ENCODE results near the gene NUP62. TPM values are rescaled to one million over a fixed set of nuclear protein-coding genes. Genes with fewer than 3 reads are reported as not detected.
"Not testable (repeated sequence)": the region's sequence is repeated elsewhere in the genome, so short reads cannot be mapped to it uniquely, and the experiment has no call there.

NUP62 gene
- total RNA-seq, 1 experiment from 2014 or later: 37.9 TPM

- Histone ChIP-seq H3K4me1 (ENCODE audit: low read length) (no peaks in the 10 kb centered on the region), H3K79me2 (ENCODE audit: low read length) (no peaks in the 10 kb centered on the region), H3K9ac (ENCODE audit: low read length) (no peak overlapping the region), H3K27me3 (ENCODE audit: low read length) (no peaks in the 10 kb centered on the region), H4K20me1 (ENCODE audit: insufficient read depth, low read depth, low read length) (no peaks in the 10 kb centered on the region; the same call in 1 of the 2 replicates), H3K9me3 (ENCODE audit: low read length) (no peaks in the 10 kb centered on the region), H3K9me2 (replicated peaks; ENCODE audit: insufficient read depth, low read length) (no peaks in the 10 kb centered on the region), H2AFZ (ENCODE audit: low read length) (no peak overlapping the region), H3K4me3 (ENCODE audit: low read length) (no peak overlapping the region), H3K4me2 (ENCODE audit: low read depth, low read length, poor library complexity, severe bottlenecking) (no peak overlapping the region), H3K36me3 (ENCODE audit: insufficient read depth, low read length) (no peaks in the 10 kb centered on the region), H3K27ac (ENCODE audit: low read length) (no peak overlapping the region)
- no peak for DNase-seq
Observed at GRCh38 chr19:49971991-49972411, 42.7 kb upstream of the NUP62 start.

- not testable (repeated sequence) for H3K9me2 ChIP-seq (replicated peaks; ENCODE audit: insufficient read depth, low read length); H2AFZ ChIP-seq (ENCODE audit: low read length); H3K4me1 ChIP-seq (ENCODE audit: low read length); DNase-seq; H3K4me2 ChIP-seq (ENCODE audit: low read depth, low read length, poor library complexity, severe bottlenecking); H3K79me2 ChIP-seq (ENCODE audit: low read length); H3K9ac ChIP-seq (ENCODE audit: low read length); H3K4me3 ChIP-seq (ENCODE audit: low read length); H3K27ac ChIP-seq (ENCODE audit: low read length); H3K36me3 ChIP-seq (ENCODE audit: insufficient read depth, low read length); H3K27me3 ChIP-seq (ENCODE audit: low read length); H4K20me1 ChIP-seq (ENCODE audit: insufficient read depth, low read depth, low read length); H3K9me3 ChIP-seq (ENCODE audit: low read length)
Observed at GRCh38 chr19:49969355-49969754, 40.1 kb upstream of the NUP62 start.

DNA sequence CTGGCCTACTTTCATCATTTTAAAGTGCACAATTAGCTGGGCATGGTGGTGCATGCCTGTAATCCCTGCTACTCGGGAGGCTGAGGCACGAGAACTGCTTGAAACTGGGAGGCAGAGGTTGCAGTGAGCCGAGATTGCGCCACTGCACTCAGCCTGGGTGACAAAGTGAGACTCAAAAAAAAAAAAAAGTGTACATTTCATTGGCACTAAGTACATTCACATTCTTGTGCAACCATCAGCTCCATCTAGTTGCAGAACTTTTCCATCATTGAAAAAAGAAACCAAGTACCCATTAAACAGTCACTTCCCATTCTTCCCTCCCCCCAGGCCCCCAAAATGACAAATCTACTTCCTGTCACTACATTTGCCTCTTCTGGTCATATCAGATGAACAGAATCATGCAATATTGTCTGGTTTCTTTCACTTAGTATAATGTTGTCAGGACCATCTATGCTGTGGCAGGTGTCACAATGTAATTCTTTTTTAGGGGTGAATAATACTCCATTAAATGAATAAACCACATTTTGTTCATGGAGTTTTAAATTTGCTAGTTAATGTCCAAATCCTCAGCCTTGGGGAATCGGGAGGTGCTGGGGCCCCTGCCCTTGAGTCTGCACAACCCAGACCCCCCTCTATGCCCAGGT lies 39.1 kb upstream of the NUP62 start:
- H3K9me3 ChIP-seq (ENCODE audit: low read length): no peaks in the 10 kb centered on the region
- H3K27me3 ChIP-seq (ENCODE audit: low read length): no peaks in the 10 kb centered on the region
- no peaks in the 10 kb centered on the region for H3K36me3 ChIP-seq (ENCODE audit: insufficient read depth, low read length)
- H2AFZ ChIP-seq (ENCODE audit: low read length): no peak overlapping the region
- H3K4me2 ChIP-seq (ENCODE audit: low read depth, low read length, poor library complexity, severe bottlenecking): no peak overlapping the region
- H4K20me1 ChIP-seq (ENCODE audit: insufficient read depth, low read depth, low read length): no peaks in the 10 kb centered on the region
- no peak for DNase-seq
- H3K9ac ChIP-seq (ENCODE audit: low read length): no peak overlapping the region
- no peaks in the 10 kb centered on the region for H3K9me2 ChIP-seq (replicated peaks; ENCODE audit: insufficient read depth, low read length)
- H3K4me1 ChIP-seq (ENCODE audit: low read length): no peaks in the 10 kb centered on the region
- H3K79me2 ChIP-seq (ENCODE audit: low read length): no peaks in the 10 kb centered on the region
- H3K27ac ChIP-seq (ENCODE audit: low read length): no peak overlapping the region
- no peak overlapping the region for H3K4me3 ChIP-seq (ENCODE audit: low read length)

GRCh38 chr19:49960980-49961379 lies 31.7 kb upstream of the NUP62 start, which contains the start of gene SIGLEC11:
SIGLEC11 (minus strand) TSS chr19:49961172; CDS start chr19:49961081, 91 bp downstream.
- H3K4me2 ChIP-seq (ENCODE audit: low read depth, low read length, poor library complexity, severe bottlenecking); DNase-seq; H2AFZ ChIP-seq (ENCODE audit: low read length): not testable (repeated sequence)

DNA sequence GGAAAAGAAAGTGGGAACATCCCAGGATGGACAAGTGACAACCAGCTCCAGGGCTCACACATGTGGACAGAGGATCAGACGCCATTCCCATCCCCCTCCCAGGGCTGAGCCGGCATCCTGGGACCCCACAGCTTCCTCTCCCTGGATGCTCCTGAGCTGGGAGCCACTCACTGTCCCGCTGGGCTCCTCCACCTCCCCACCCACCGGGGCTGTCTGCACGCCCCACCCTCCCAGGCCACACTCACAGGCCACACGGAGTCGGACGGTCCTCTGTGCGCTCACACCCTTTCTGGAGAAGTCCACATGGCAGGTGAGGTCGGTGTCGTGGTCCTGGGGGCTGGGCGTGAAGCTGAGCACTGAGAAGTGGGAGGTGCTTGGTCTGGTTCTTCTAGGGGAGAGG lies 30.6 kb upstream of the NUP62 start:
- not testable (repeated sequence) for H3K4me1 ChIP-seq (ENCODE audit: low read length); H4K20me1 ChIP-seq (ENCODE audit: insufficient read depth, low read depth, low read length); H2AFZ ChIP-seq (ENCODE audit: low read length); H3K79me2 ChIP-seq (ENCODE audit: low read length); H3K9me2 ChIP-seq (replicated peaks; ENCODE audit: insufficient read depth, low read length); H3K27ac ChIP-seq (ENCODE audit: low read length); H3K27me3 ChIP-seq (ENCODE audit: low read length); DNase-seq; H3K36me3 ChIP-seq (ENCODE audit: insufficient read depth, low read length); H3K9me3 ChIP-seq (ENCODE audit: low read length); H3K4me3 ChIP-seq (ENCODE audit: low read length); H3K4me2 ChIP-seq (ENCODE audit: low read depth, low read length, poor library complexity, severe bottlenecking); H3K9ac ChIP-seq (ENCODE audit: low read length)

More at GRCh38 chr19:49960980-49961379, 31.7 kb upstream of the NUP62 start, which contains the start of gene SIGLEC11:
- H3K9me3 ChIP-seq (ENCODE audit: low read length); H3K4me1 ChIP-seq (ENCODE audit: low read length); H4K20me1 ChIP-seq (ENCODE audit: insufficient read depth, low read depth, low read length); H3K27me3 ChIP-seq (ENCODE audit: low read length); H3K79me2 ChIP-seq (ENCODE audit: low read length); H3K27ac ChIP-seq (ENCODE audit: low read length); H3K9me2 ChIP-seq (replicated peaks; ENCODE audit: insufficient read depth, low read length); H3K36me3 ChIP-seq (ENCODE audit: insufficient read depth, low read length); H3K4me3 ChIP-seq (ENCODE audit: low read length); H3K9ac ChIP-seq (ENCODE audit: low read length): not testable (repeated sequence)

GRCh38 chr19:49958596-49958995 lies 29.3 kb upstream of the NUP62 start:
- not testable (repeated sequence) for H3K79me2 ChIP-seq (ENCODE audit: low read length); H3K27ac ChIP-seq (ENCODE audit: low read length); H2AFZ ChIP-seq (ENCODE audit: low read length); H3K36me3 ChIP-seq (ENCODE audit: insufficient read depth, low read length); DNase-seq; H3K4me3 ChIP-seq (ENCODE audit: low read length); H3K9me2 ChIP-seq (replicated peaks; ENCODE audit: insufficient read depth, low read length); H3K9ac ChIP-seq (ENCODE audit: low read length); H3K27me3 ChIP-seq (ENCODE audit: low read length); H3K9me3 ChIP-seq (ENCODE audit: low read length); H4K20me1 ChIP-seq (ENCODE audit: insufficient read depth, low read depth, low read length); H3K4me2 ChIP-seq (ENCODE audit: low read depth, low read length, poor library complexity, severe bottlenecking)
- H3K4me1 ChIP-seq (ENCODE audit: low read length): peaks cover 13% of the 10 kb centered on the region

DNA sequence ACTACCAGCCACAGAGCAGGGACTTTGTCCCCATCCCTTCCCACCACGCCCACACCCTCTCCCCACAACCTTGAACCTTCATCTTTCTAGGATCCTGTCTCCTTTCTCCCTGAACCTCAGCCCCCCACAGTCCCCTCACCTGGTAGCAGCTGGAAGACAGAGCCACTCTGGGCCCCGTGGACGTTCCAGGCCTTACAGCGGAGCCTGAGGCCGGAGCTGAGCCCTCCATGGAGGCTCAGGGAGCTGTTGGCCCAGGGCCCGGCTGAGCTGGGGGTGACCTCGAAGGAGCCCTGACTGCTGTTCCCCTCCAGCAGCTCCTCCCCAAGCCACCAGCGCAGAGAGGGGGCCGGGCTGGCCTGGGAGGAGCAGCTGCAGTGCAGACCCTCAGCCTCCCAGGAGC lies 28.8 kb upstream of the NUP62 start:
- not testable (repeated sequence) for H3K9ac ChIP-seq (ENCODE audit: low read length); H3K9me3 ChIP-seq (ENCODE audit: low read length); H3K4me3 ChIP-seq (ENCODE audit: low read length); H3K4me2 ChIP-seq (ENCODE audit: low read depth, low read length, poor library complexity, severe bottlenecking); H3K79me2 ChIP-seq (ENCODE audit: low read length); H4K20me1 ChIP-seq (ENCODE audit: insufficient read depth, low read depth, low read length); H2AFZ ChIP-seq (ENCODE audit: low read length); H3K27me3 ChIP-seq (ENCODE audit: low read length); H3K27ac ChIP-seq (ENCODE audit: low read length); DNase-seq; H3K9me2 ChIP-seq (replicated peaks; ENCODE audit: insufficient read depth, low read length); H3K36me3 ChIP-seq (ENCODE audit: insufficient read depth, low read length)
- H3K4me1 ChIP-seq (ENCODE audit: low read length): peaks cover 17% of the 10 kb centered on the region

GRCh38 chr19:49957262-49957915 lies 28.1 kb upstream of the NUP62 start:
- Histone ChIP-seq H3K9me2 (replicated peaks; ENCODE audit: insufficient read depth, low read length) (no peaks in the 10 kb centered on the region), H3K36me3 (ENCODE audit: insufficient read depth, low read length) (no peaks in the 10 kb centered on the region), H3K4me2 (ENCODE audit: low read depth, low read length, poor library complexity, severe bottlenecking) (no peak overlapping the region), H3K27ac (ENCODE audit: low read length) (no peak overlapping the region), H2AFZ (ENCODE audit: low read length) (no peak overlapping the region), H4K20me1 (ENCODE audit: insufficient read depth, low read depth, low read length) (peaks cover 4% of the 10 kb centered on the region; the same call in 1 of the 2 replicates), H3K27me3 (ENCODE audit: low read length) (no peaks in the 10 kb centered on the region), H3K9ac (ENCODE audit: low read length) (no peak overlapping the region), H3K4me3 (ENCODE audit: low read length) (no peak overlapping the region), H3K9me3 (ENCODE audit: low read length) (no peaks in the 10 kb centered on the region), H3K79me2 (ENCODE audit: low read length) (no peaks in the 10 kb centered on the region), H3K4me1 (ENCODE audit: low read length) (peaks cover 24% of the 10 kb centered on the region)
- no peak for DNase-seq

Measured in Karpas-422 (cell line).